SH-SY5Y (cell line): ENCODE data around the gene FMNL2.

Source experiments
- GATA2 ChIP-seq: IDR thresholded peaks from 2 replicates; pipeline ENCODE4 v1.6.1; 2011; ENCODE audit warnings: mild to moderate bottlenecking, low read depth, low read length
- GATA3 ChIP-seq: IDR thresholded peaks from 2 replicates; pipeline ENCODE4 v1.6.1; 2011; ENCODE audit warnings: low read depth, mild to moderate bottlenecking, low read length, moderate library complexity

DNA sequence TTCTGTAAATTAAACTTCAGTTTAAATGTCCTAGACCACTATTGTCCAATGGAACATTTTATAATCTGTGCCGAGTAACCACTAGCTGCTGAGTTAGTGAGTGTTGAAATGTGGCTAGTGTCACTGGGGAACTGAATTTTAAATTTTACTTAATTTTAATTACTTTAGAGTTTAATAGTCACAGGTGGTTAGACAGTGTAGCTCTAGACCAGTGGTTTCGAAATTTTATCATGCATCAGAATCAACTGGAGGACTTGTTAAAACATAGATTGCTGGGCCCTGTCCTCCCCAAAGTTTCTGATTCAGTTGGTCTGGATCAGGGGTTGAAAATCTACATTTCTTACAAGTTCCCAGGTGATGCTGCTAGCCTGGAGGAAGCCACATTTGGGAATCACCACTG lies 110.4 kb downstream of the FMNL2 start:
- TF ChIP-seq GATA3 (no peak), GATA2 (no peak)
